HepG2 (cell line): ENCODE measurements around the gene KMT2E. TPM values are rescaled to one million over a fixed set of nuclear protein-coding genes. Genes with fewer than 3 reads are reported as not detected.

ENCODE experiments used
- ARID3A ChIP-seq: IDR thresholded peaks from 2 replicates; pipeline ENCODE4 v1.6.1; 2012; ENCODE audit warnings: low read depth, low read length, improper control_type of control experiment
- BRD4 ChIP-seq: sonication (generic); formaldehyde crosslinking; IDR thresholded peaks from 2 replicates; pipeline ENCODE4 v1.4.0; 2020; ENCODE audit warnings: missing genetic modification reagents
- CCDC6 ChIP-seq: sonication (generic); formaldehyde crosslinking; IDR thresholded peaks from 2 replicates; pipeline ENCODE4 v1.8.1; 2022; ENCODE audit warnings: mild to moderate bottlenecking, missing genetic modification reagents, moderate library complexity
- HDAC2 ChIP-seq: sonication (generic); formaldehyde crosslinking; IDR thresholded peaks from 2 replicates; pipeline ENCODE4 v1.4.0; 2020; ENCODE audit warnings: missing genetic modification reagents
- KAT2B ChIP-seq: fragments of 150-350 bp; IDR thresholded peaks from 2 replicates; pipeline ENCODE4 v1.6.1; 2014; ENCODE audit warnings: low read depth, low read length, borderline replicate concordance
- ZC3H13 ChIP-seq: sonication (generic); formaldehyde crosslinking; IDR thresholded peaks from 2 replicates; pipeline ENCODE4 v1.8.1; 2023; ENCODE audit warnings: mild to moderate bottlenecking, missing genetic modification reagents, moderate library complexity
- ZEB1 ChIP-seq: IDR thresholded peaks from 2 replicates; pipeline ENCODE4 v1.6.1; 2012; ENCODE audit warnings: mild to moderate bottlenecking, low read depth, inconsistent platforms; ENCODE audit not compliant: insufficient replicate concordance
- ZFX ChIP-seq: sonication (generic); formaldehyde crosslinking; IDR thresholded peaks from 2 replicates; pipeline ENCODE4 v1.4.0; 2020; ENCODE audit warnings: mild to moderate bottlenecking, low read depth, missing genetic modification reagents, moderate library complexity
- ZNF143 ChIP-seq: sonication (generic); formaldehyde crosslinking; IDR thresholded peaks from 2 replicates; pipeline ENCODE4 v1.4.0; 2020; ENCODE audit warnings: missing genetic modification reagents
- ZNF281 ChIP-seq: sonication (generic); formaldehyde crosslinking; IDR thresholded peaks from 2 replicates; pipeline ENCODE4 v1.4.0; 2020; ENCODE audit warnings: missing genetic modification reagents, borderline replicate concordance
- ZNF790 ChIP-seq: sonication (generic); formaldehyde crosslinking; IDR thresholded peaks from 2 replicates; pipeline ENCODE4 v1.8.0; 2022; ENCODE audit warnings: missing genetic modification reagents, mild to moderate bottlenecking, borderline replicate concordance
- ZNF792 ChIP-seq: IDR thresholded peaks from 2 replicates; pipeline ENCODE4 v1.6.1; 2016
- polyA plus RNA-seq, 8 experiments: library from polyadenylated mRNA; depleted of rRNA in 3 of 8; stranded (reverse) in 7 of 8; unstranded in 1 of 8; fragments of >200 nt; fragmentation: Illumina TruSeq in 4 of 8; extraction: Trizol in 4 of 8; gene quantifications; 2 replicates each; pipeline versions ENCODE4 v1.2.1 to v1.2.3, GENCODE V29; 2011 to 2016; ENCODE audit warnings: low read depth in 4 of 8, missing spikeins in 1 of 8, mixed read lengths in 1 of 8; ENCODE audit not compliant: insufficient read depth in 1 of 8
- total RNA-seq, 5 experiments: library from RNA; depleted of rRNA; stranded (reverse); fragments of >200 nt; fragmentation: Illumina TruSeq; extraction: Trizol; gene quantifications; 2 replicates each; pipeline ENCODE4 v1.2.3, GENCODE V29; 2016; ENCODE audit warnings: low read depth in 1 of 5
- TF ChIP-seq, protein P1 (sequence below): sonication (generic); formaldehyde crosslinking; IDR thresholded peaks from 2 replicates; pipeline ENCODE4 v1.5.1; 2020; ENCODE audit warnings: missing genetic modification reagents, mild to moderate bottlenecking, borderline replicate concordance
- TF ChIP-seq, protein P2 (sequence below): IDR thresholded peaks from 2 replicates; pipeline ENCODE4 v1.6.1; 2016; ENCODE audit warnings: missing compliant biosample characterization, missing genetic modification reagents, borderline replicate concordance

Gene KMT2E
- total and polyA plus RNA-seq, 2 of the 13 experiments (the other 11 are each of a cell fraction or from before 2014, with no cell fraction given): 6.3 to 24.4 TPM

DNA sequence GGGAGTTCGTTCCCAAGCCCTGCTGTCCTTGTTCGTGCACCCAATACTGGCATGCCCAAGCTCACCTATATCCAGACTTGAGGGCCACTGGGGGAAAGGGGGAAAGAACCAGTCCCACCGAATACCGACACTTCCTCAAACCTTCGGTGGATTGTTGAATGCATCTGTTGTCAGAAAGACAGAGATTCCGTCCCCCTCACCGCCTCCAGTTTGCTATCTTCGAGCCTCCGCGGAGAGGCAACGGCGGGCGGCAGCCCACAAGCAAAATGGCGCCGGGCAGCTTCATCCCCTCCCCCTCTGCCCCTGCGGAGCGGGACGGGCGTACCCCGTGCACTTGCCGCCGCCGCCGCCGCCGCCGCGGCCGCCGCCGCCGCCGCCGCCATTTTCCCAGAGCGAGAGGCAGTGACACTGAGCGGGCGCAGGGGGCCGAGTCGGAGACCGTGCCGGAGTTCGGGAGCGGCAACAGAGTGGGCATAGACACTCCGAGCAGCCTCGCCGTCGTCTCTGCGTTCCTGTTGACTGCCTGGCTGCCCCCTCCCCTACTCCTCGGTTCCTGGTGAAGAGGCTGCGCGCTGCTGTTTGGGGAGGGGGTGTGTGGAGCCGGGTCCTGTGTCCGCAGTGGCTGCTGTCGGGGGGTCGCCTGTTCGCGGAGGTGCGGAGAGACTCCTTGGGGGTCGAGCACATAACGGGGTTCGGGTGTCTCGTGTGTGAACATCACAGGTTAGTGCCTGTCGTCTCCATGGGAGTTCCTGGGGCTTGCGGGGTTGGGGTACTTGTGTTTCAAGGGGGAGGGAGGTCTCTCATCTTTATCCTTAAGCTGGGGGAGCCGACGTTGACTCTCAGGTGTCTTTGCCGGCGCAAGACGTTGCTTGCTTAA, at the start of gene KMT2E (continued):
- TF ChIP-seq, protein P1, sequence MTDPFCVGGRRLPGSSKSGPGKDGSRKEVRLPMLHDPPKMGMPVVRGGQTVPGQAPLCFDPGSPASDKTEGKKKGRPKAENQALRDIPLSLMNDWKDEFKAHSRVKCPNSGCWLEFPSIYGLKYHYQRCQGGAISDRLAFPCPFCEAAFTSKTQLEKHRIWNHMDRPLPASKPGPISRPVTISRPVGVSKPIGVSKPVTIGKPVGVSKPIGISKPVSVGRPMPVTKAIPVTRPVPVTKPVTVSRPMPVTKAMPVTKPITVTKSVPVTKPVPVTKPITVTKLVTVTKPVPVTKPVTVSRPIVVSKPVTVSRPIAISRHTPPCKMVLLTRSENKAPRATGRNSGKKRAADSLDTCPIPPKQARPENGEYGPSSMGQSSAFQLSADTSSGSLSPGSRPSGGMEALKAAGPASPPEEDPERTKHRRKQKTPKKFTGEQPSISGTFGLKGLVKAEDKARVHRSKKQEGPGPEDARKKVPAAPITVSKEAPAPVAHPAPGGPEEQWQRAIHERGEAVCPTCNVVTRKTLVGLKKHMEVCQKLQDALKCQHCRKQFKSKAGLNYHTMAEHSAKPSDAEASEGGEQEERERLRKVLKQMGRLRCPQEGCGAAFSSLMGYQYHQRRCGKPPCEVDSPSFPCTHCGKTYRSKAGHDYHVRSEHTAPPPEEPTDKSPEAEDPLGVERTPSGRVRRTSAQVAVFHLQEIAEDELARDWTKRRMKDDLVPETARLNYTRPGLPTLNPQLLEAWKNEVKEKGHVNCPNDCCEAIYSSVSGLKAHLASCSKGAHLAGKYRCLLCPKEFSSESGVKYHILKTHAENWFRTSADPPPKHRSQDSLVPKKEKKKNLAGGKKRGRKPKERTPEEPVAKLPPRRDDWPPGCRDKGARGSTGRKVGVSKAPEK (CRISPR knock-in tag): peak; percentile 43; the same call in 1 of the 2 replicates
- TF ChIP-seq ZNF143 (CRISPR knock-in tag) (no peak), ZEB1 (no peak), ZFX (CRISPR knock-in tag) (peak; percentile 68), ZNF281 (CRISPR knock-in tag) (peak; percentile 97), BRD4 (peak; percentile 89), ARID3A (0 out of 2 replicates have a peak, but pooled peaks have one; percentile 32), ZNF792 (CRISPR knock-in tag) (no peak), KAT2B (no peak), ZC3H13 (0 out of 2 replicates have a peak, but pooled peaks have one; percentile 22), CCDC6 (CRISPR knock-in tag) (peak; percentile 90), HDAC2 (CRISPR knock-in tag) (peak; percentile 15; the same call in 1 of the 2 replicates), ZNF790 (CRISPR knock-in tag) (peak; percentile 63; the same call in 1 of the 2 replicates)
- TF ChIP-seq, protein P2, sequence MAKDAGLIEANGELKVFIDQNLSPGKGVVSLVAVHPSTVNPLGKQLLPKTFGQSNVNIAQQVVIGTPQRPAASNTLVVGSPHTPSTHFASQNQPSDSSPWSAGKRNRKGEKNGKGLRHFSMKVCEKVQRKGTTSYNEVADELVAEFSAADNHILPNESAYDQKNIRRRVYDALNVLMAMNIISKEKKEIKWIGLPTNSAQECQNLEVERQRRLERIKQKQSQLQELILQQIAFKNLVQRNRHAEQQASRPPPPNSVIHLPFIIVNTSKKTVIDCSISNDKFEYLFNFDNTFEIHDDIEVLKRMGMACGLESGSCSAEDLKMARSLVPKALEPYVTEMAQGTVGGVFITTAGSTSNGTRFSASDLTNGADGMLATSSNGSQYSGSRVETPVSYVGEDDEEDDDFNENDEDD: peak; percentile 68; the same call in 1 of the 2 replicates
